ENCODE measurements around the gene RBM6.
"Not testable (repeated sequence)": the region's sequence is repeated elsewhere in the genome, so short reads cannot be mapped to it uniquely, and the experiment has no call there.

RBM6 gene

DNA sequence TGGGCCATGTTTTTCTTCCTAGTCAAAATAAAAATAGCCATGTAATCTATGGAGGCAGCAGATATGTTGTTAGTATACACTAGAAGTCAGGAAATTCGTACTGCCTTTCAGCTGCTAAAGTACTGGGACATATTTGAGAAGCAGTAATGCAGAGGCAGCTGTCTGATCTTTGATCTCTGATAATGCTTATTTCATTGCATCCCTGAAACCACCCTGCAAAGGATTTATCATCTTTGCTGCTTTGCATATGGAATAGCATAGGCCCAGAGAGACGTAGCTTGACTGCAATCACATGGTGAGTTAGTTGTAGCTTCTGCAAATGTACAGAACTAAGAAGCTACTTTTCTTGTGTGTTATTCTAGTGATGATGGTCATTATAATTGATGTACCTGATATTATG lies 52.4 kb downstream of the RBM6 start:
- DNase-seq (ENCODE audit: low spot score) = no peak

DNA sequence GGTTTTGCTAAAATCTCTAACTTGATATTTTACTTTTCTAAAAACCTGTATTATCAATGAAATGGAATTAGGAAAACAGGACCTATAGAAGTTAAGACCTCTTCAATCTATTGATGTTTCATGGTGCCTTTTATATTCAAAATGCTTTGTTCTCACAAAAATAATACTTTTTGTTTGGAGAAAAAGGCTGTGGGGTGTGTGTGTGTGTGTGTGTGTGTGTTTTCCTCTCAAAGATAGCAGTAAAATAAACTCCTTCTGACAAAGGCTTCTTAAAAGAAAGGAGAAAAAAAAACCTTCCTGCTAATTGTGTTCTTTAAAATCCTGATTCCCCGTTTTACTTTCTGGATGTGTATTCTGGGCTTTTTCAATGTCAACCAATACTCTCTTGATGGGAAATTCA lies 54.5 kb downstream of the RBM6 start:
- no peak for DNase-seq (ENCODE audit: low spot score)

DNA sequence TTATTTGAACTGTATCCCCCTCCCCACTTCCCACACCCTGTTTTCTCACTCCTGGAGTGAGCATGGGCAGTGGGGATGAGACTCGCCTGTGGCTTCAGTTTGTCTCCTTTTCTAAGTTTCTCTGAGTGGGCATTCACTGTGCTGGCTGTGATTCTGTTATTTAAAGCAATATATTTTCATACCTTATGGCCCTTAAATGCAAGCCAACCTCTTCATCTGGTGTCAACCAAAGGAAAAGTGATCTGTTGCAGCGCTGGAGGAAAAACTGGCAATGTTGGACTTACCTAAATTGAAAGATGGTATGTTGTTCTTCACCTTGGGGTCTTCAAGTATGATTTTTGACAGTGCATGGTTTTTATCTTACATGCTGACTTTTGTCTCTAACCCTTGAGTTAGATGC lies 56.1 kb downstream of the RBM6 start:
- no peak for DNase-seq (ENCODE audit: low spot score)

DNA sequence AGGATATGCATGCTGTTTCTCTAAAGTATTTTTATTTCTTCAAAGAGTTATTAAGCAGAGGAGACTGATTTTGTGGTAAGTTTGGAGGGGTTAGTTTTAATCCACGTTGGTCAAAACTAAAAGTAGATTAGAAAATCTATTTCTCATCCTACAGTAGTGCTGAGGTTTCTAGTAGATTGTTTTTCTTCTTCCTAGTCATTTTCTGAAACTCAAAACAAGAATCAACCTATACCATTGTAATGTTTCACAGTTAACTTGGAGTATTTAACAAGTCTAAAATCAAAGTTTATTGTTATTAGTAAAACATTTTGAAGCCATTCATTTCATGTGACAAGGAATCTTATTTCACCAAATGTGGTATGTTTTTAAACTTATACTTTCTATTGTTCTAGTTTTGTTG lies 57.9 kb downstream of the RBM6 start:
- no peak for DNase-seq (ENCODE audit: low spot score)

DNA sequence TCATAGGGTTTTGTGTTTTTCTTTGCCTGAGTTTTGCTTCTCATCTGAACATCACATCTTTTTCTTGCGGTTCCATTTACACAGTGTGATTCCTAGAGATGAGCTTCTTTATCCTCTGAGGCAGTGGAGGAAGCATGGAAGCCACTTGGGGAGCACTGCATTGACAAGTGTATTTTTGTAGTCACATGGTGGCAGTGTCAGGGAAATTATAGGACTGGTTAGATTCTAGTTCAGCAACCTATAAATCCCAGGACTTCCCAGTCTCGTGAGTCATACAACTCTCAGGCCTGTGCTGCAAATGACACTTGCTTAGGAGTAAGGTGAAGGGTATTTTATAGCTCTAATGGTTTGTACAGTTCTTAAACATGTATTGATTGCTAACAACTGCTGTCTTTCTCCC lies 58.4 kb downstream of the RBM6 start:
- DNase-seq (ENCODE audit: low spot score) = peak; percentile 32

DNA sequence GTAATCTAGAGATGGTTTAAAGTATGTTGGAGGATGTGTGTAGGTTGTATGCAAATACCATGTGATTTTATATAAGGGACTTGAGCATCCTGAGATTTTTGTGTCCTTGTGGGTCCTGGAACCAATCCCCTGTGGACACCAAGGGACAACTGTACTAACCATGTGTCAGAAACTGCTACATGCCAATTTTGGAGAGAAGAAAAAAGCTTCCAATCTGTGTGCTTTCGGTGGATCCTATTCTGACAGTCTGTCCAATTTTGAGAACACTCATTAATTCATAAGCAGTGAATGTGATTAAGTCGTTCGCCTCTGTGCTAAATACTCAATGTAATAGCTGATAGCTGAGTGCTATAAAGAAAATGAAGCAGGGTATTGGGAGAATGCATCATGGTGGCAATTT lies 61.6 kb downstream of the RBM6 start:
- no peak for DNase-seq (ENCODE audit: low spot score)

DNA sequence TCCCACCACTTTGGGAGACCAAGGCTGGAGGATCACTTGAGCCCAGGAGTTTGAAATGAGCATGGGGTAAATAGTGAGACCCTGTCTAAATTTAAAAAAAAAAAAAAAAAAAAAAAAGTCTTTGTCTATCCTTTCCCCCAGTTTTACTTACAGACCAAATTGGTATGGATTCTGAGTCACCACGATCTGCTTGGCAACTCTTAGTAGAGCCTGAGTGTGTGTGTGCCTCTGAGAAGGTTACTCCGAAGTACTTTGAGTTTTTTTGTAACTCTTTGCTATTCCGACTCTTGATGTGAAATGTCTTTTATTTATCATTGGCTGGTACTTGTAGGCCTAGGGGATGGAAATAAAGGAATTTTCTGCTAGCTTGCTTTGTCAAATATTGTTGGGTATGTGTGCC lies 63.3 kb downstream of the RBM6 start:
- DNase-seq (ENCODE audit: low spot score) = no peak

DNA sequence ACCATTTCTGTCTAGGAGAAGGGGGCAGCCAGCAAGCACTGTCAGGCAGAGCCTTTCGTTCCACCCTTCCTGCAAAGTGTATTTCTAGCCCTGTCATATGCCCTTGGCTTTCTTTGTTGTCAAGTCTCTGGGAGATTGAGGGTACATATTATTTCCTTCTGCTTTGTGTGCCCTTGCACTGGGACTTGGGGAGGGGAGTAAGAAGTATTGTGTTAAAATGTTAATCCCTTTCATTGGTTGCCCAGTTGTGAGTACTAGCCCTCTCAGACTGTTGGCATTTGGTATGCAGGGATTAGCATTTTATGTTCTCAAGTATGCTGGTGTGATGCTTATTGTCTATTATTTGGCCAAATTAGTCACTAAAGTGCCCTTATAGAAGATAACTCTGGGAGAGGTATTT lies 63.9 kb downstream of the RBM6 start:
- DNase-seq (ENCODE audit: low spot score) = peak; percentile 10

DNA sequence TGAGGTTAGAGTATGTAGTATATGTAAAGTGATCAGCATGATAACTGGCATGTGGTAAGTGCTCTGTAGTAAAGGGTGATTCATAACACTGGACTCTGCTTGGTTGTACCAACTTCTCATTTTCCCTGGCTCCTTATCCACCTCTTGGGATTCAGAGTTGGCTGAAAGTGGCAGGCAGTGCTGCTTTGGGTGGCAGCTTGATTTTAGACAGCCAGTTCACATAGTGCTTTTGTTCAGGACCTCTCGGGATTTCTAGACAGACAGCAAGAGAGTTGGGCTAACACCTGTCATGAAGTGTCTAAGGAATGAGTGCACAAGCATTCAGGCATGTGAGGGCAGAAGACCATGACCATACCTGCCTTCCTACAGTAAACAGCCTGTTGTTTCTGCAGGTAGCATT lies 69.0 kb downstream of the RBM6 start:
- DNase-seq (ENCODE audit: low spot score) = peak; percentile 42

DNA sequence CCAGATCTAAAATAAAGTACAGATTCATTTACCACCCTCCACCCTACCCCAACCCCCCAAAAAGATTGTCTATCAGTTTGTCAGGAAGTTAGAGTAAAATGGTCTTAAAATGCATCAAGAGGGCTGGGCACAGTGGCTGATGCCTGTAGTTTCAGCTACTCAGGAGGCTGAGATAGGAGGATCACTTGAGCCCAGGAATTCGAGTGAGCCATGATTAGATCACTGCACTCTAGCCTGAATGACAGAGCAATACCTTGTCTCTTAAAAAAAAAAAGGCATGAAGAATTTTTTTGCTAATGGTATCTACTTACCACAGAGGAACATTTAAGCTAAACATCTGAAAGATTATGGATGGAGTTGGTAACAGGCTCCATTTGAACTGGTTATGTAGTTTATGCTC lies 71.0 kb downstream of the RBM6 start:
- no peak for DNase-seq (ENCODE audit: low spot score)

DNA sequence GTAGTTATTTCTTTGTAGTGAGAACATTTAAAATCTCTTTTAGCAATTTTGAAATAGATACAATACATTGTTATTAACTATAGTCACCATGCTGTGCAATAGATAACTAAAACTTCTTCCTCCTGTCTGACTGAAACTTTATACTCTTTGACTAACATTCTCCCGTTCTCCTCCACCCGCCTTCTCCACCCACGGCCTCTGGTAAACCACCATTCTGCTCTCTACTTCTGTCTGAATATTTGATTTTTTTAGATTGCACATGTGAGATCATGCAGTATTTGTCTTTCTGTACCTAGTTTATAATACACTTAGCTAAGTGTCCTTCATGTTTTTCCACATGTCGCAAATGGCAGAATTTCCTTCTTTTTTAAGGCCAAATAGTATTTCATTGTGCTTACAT lies 76.0 kb downstream of the RBM6 start:
- DNase-seq (ENCODE audit: low spot score) = no peak

DNA sequence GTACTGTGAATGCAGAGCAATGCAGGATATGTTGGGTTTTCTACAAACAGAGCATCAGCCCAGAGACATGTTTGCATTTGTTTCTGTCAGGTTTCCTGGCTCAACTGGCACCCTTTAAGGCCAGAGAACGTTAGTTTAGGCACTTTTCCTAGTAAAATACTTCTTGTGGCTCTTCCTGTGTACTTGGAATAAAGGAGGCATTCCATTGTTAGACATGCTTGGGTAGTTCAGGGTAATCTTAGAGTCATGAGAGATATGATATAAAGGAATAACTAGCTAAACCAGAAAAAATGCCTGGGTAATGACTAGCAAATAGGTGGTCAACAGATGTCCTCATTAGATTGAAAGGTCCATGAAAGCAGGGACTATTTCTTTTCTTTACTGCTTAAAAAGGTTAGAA lies 88.4 kb downstream of the RBM6 start:
- DNase-seq (ENCODE audit: low spot score) = peak; percentile 62

DNA sequence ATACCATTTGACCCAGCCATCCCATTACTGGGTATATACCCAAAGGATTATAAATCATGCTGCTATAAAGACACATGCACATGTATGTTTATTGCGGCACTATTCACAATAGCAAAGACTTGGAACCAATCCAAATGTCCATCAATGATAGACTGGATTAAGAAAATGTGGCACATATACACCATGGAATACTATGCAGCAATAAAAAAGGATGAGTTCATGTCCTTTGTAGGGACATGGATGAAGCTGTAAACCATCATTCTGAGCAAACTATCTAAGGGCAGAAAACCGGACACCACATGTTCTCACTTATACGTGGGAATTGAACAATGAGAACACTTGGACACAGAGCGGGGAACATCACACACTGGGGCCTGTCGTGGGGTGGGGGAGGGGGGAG lies 91.3 kb downstream of the RBM6 start:
- DNase-seq (ENCODE audit: low spot score) = not testable (repeated sequence)

DNA sequence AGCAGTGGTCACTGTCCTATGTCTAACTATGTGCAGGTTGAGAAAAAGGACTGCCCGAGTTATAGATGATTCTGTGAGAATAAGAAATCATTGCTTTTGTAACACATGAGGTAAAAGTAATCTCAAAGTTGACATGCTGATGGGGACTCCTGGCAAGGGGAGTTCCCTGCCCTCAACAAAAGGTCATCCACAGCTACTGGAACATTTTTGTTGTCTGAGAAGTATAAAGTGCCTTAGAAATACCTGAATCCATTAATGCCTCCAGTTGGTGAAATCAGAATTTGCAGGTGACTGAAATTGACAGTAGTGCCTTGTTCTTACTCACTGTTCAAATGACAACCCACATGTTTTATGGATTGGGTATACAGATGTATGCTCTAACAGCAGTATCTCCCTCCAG lies 105.0 kb downstream of the RBM6 start:
- no peak for DNase-seq (ENCODE audit: low spot score)

DNA sequence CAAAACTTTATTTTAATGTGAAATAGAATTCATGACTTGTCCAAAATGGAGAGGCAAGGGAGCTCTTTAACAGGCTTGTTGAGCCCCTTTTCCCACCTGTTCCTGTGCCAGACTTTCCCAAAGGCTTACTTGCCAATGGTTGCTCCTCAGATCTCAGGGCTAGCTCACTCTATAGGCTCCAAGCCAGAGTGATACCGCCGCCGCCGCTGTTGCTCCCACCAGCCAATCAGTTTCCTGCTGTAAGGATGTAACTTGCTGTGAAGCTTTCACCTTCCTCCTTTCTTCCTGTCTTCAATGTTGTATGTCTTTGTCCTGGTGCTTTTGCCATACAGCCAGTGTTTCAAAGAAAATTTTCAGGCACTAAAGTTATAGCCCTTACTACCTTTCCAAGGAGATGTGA lies 107.5 kb downstream of the RBM6 start:
- no peak for DNase-seq (ENCODE audit: low spot score)

DNA sequence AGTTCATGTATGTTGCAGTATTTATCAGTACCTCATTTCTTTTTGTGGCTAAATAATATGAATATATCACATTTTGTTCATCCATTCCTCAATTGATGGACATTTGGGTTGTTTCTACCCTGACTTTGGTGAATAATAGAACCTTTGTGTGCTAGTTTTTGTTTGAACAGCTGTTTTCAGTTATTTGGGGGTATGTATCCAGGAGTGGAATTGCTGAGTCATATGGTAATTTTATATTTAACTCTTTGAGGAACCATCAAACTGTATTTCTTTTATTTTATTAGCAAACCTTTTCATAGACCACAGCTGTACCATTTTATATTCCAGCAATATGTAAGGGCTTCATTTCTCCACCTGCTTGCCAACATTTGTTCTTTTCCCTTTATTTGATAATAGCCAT lies 110.4 kb downstream of the RBM6 start:
- peak; percentile 53 for DNase-seq (ENCODE audit: low spot score)

DNA sequence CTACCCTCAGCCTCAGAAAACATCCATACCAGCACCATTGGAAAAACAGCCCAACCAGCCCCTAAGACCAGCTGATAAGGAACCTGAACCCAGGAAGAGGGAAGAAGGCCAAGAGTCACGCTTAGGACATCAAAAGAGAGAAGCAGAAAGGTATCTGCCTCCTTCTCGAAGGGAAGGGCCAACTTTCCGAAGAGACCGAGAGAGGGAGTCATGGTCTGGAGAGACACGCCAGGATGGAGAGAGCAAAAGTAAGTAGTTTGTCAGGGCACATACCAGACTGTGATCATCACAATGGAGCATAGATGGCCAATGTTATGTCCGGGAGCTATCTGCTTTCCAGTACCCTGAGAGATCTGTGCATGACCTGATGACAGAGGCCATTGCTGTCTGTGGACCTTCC lies 117.8 kb downstream of the RBM6 start:
- no peak for DNase-seq (ENCODE audit: low spot score)

DNA sequence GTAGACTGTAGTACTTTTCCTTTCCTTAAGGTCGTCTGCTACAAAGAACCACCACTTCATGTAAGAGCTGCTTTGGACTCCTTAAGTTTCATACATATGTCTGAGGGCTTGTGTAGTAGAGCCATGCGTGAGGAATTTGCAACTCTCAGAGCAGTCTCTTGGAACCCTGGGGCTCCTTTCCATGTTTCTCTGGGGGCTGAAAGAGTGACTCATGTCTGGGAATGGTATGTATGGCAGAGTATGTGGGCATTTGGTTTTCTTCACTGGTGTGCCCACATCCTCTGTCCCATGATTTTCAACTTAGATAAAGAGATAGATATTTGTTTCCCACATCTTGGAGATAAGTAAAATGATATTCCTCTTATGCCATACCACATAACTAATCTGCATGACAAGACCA lies 128.2 kb downstream of the RBM6 start:
- peak; percentile 29 for DNase-seq (ENCODE audit: low spot score)

DNA sequence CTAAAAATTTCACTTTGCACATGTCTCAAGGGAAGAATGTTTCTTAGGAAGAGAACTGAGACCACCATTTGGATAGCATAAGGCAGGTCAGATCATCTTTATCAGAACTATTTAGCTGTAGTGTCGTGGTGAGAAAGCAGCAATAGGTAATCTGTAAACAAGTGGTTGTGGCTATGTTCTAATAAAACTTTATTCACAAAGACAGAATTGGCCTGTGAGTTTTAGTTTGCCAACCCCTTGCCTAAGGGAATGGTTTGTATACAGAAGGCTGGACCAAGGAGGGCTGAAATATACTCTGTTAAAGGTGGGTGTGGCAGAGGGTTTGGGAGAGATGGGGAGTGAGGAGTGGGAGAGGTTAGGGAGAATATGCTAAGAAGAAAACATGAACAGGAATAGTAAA lies 138.1 kb downstream of the RBM6 start:
- DNase-seq (ENCODE audit: low spot score) = no peak

DNA sequence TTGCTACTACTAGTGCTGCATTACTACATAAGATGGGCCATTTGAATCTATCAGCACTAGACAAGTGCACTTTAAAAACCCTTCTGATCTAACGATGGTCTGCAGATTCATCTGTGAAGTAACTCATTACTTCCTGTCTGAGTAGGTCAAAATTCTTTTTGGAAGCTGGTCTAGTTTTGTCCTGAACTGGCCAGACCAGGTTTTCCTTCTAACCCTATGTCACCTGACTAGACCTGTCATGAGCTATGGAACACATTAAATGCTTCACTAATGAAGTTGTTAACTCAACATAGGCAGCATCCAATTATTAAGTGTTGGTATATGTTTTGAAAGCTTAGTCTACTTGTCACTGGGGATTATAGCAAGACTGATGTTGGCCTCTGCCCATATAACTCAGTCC lies 138.7 kb downstream of the RBM6 start:
- no peak for DNase-seq (ENCODE audit: low spot score)

DNA sequence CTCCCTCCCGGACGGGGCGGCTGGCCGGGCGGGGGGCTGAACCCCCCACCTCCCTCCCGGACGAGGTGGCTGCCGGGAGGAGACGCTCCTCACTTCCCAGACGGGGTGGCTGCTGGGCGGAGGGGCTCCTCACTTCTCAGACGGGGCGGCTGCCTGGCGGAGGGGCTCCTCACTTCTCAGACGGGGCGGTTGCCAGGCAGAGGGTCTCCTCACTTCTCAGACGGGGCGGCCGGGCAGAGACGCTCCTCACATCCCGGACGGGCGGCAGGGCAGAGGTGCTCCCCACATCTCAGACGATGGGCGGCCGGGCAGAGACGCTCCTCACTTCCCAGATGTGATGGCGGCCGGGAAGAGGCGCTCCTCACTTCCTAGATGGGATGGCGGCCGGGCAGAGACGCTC lies 145.0 kb downstream of the RBM6 start:
- not testable (repeated sequence) for DNase-seq (ENCODE audit: low spot score)

DNA sequence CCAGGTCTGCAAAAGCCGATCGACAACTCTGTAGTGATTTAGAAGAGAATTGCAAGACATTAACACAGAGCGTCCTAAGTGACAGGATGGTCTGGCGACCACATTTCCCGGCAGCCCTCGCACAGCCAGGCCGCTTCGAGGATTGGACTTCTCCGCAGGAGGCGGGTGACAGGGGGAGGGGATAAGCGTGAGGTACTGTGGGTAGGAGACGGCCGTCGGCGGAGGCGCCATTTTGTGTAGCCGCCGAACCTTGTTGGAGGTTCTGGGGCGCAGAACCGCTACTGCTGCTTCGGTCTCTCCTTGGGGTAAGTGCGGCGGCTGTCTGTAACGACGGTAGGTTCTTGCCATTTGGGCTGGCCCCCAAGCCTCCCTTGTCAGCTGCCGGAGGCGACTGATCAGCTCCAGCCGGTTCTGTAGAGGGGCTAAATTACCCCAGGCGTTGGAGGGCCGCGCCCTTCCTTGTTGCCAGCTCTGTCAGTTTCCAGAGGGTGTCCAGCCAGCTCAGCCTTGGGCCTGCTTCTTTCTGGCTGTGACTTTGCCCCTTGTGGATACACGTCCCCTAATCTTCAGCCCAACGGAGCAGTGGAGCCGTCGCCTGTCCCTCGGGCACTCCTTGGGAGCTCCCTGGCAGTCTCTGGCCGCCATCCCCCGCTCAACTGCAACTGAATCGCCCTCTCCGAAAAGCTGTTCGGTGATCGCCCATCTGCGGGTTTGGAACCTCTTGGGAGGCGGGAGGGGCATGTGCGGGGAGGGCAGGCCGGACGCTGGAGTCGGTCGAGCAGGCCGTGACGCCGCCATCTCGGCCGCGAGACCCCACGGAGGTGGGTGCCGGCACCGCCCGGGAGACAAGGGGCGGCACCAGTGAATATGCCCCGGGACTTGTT lies 149.0 kb downstream of the RBM6 start, which contains the start of gene RBM5:
RBM5 (plus strand) TSS at position 195 of the 884 bp plus-strand sequence. CDS start 1,516 bp downstream, outside the sequence.
- peak; percentile 99 for DNase-seq (ENCODE audit: low spot score)

DNA sequence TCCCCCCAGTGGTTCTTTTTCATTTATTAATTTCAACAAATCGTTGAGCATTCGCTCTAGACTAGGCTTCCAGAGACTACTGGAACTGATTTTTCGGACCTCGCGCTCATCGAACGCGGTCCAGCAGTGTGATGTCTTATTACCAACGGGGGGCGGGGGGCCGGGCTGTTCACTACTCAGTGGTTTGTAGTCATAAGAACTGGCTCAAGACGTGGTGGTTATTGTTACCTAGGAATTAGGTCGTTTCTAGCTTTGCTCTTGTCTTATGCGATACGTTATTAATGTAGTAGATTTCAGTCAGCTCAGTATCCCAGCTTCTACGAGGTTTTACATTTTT lies 149.6 kb downstream of the RBM6 start:
- peak; percentile 39 for DNase-seq (ENCODE audit: low spot score)

DNA sequence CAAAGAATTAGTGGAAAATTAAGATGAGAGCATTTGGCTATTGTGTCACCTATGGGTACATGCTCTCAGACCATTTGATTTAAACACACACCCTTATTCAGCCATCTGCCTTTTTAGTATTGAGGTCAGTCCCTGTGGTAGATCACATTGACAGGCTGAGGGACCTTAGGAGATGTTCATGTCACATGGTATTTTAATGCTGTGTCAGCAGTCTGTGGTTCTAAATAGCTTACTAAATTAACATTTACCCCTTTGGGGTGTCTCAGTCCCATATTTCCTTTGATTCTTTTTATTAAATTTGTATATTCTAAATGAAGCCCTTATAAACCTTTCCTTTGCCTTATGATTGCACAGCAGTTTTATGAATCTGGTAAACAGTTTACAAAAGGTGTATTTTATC lies 151.0 kb downstream of the RBM6 start:
- no peak for DNase-seq (ENCODE audit: low spot score)
